HG02885 (cell line): ENCODE results near the gene HOXA3.
A peak's percentile ranks its signal among the peaks of the same experiment; 100 is the strongest.

Experiments used
- ATAC-seq: cut with Tn5 transposase; IDR thresholded peaks from one replicate; pipeline ENCODE4 v1.9.1; 2021; ENCODE audit warnings: mild to moderate bottlenecking; ENCODE audit not compliant: unreplicated experiment, poor library complexity

The HOXA3 gene

DNA sequence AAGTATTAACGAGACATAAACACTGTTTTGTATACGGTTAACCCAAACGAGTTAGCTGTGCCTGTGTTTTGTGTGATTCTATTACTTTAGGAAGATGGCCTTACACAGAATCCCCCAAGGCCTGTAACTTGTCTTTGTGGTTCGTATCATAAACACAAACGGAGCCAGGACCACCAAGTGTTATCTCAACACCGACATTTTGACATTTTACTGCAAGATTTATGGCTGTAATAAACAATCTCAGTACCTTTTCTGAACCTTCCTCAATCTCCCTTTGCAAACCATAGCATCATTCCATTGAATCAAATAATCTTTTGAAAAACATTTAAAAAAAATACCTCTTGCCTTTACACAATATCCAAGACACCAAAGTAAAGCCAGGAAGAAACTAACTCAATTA is 19.4 kb downstream of the HOXA3 start:
- no peak for ATAC-seq

DNA sequence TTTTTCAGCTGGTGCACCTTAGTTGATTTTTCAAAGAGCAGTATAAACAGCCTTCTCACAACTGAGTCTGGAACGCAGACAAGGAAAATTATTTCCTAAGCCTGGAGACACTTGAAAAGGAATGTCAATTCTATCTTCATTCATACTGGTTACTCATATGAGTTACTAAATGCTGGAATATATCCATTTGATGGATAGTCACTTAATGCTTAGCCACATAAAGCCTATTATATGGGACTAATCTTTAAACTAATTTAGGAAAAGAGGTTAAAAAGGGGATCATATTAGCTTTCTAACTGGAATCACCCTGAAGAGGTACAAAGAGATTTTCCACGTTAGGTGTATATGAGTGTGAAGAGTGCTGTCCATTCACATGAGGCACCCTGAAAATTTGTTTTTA is 20.2 kb downstream of the HOXA3 start:
- ATAC-seq = no peak

DNA sequence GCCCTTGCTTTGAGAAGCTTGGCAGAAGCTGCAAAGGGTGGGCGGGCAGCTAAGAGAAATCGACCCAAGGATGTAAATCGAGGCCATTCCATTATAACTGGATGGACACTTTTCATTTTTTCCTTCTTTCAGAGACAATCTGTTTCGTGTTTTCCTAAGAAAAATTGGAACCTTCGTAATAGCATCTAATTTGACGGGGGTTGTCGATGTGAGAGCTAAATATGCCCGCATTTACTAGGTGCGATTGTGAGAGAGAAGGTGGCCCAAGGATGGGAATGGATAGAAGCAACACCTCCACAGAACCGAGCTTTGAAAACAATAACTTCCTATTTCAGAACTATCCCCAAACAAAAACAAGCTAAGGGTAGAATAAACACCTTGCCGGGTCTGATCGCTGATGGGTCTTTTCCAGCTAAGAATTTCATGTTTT is 21.0 kb downstream of the HOXA3 start:
- no peak for ATAC-seq

DNA sequence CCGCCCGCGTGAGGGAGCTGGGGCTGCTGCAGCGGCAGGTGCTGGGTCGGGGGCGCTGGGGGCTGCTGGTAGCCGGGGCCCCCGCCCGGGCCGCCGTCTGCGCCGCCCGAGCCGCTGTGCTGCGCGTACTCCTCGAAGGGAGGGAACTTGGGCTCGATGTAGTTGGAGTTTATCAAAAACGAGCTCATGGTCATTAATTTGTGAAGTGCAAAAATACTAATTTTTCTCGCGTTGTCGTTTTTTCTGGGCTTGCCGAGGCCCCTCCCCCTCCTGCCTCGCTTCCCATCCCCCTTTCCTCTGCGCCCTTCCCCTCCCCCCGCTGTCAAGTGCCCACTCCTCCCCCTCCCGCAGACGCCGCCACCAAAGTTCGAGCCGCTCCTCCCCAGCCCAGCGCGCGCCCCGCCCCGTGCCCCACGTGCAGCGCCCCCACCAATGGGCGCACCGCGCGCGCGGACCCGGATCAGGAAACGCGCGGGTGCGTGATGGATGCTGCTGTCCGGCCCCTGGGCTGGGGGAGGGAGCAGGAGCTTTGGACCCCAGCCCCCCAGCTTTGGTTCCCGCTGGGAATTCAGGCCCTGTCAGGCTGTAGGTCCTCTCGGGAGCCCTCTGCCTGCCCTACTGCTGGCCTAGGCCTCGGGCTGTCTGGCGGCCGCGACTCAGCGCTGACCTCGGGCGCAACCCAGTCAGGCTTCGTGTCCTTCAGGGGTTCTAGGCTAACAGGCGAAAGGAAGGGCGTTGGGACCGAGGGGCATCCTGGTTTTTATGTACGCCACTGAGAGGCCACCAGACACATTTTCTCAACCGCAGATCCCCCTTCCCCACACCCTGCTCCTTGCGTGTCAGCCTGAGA is 21.6 kb downstream of the HOXA3 start, which contains the start of gene HOXA4:
Gene HOXA4, minus strand, starts transcription at position 218 of the 850 bp plus-strand sequence. Its CDS starts 24 bp downstream, at position 194.
- peak; percentile 71 for ATAC-seq

DNA sequence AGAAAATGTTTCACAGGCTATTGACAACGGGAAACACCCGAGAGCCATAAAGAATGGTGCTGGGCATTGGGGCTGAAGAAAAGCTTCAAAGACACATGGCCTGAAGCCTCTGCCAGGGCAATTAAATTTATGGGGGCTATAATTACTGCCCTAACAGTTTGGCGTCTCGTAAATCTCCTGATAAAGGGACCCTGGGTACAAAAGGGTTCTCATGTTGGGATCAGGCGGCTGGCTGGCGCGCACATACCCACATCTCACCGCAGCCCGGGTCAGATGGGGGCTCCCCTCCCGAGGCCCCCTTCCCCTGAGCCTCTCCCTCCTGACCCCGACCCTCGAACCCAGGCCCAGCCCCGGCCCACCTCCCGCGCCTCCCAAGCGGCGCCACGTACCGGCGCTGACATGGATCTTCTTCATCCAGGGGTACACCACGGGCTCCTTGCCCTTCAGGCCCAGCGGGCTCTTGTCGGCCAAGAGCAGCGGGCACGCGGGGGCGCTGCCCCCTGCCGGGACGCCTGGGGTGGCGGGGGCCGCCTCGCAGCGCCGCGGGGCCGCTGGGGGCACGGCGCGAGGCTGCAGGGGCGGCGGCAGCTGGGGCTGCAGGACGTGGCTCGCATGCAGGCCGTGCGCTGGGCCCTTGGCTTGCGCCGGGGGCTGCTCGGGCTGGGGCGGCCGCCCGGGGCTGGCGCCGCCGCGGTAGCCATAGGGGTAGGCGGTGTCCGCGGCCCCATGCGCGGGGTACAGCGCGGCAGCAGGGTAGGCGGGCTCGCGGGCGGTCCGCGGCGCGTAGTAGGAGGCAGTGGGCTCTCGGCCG is 22.4 kb downstream of the HOXA3 start:
- ATAC-seq = peak; percentile 23

DNA sequence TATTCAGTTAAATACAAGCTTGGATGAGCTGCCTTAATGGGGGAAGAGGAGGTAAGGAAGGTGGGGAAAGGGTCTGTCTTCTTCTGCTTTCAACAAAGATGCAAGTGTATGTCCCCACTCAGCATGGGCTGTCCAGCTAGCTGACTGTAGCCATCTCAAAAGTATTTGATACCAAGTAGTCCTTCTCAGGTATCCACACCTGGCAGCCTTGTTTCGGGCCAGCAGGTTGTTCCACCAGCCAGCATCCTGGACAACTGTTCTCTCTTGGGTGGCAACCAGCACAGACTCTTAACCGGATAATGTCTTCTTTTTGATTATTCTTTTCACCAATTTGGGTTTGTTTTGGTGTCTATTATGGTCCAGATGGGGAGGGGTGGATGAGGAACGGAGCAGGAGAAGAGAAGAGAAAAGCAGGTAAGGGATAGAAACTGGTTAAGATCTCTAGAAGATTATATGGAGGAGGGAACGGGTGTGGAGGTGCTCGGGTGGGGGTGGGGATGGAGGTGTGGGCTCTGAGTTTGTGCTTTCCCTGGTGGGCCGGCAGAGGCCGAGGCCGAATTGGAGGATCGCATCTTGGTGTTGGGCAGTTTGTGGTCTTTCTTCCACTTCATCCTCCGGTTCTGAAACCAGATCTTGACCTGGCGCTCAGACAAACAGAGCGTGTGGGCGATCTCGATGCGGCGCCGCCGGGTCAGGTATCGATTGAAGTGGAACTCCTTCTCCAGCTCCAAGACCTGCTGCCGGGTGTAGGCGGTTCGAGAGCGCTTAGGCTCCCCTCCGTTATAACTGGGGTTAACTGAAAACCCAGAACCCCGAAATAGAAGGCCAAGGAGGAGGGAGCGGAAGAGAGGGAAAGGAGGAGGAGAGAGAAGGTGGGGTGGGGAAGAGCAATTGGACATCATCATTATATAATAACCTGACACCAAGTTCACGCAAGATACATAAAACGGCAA is 23.3 kb downstream of the HOXA3 start:
- no peak for ATAC-seq

DNA sequence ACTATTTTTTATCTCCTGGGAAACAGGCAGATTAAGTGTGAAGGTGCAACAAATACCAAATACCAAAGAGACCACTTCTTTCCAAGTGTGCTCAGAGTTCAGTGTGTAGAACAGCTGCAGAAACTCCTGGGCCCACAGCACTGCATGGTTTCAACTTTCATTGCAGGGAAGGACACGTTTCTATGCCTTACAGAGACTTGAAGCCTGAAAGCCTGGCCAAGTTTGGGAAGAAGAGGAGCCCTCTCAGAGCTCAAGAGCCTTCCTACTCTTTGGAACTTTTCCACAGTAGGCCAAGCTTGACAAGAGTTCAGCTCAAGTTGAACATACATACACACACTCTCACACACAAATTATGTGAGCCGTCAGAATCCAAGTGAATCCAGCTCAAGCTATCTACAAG is 24.3 kb downstream of the HOXA3 start:
- ATAC-seq = no peak

DNA sequence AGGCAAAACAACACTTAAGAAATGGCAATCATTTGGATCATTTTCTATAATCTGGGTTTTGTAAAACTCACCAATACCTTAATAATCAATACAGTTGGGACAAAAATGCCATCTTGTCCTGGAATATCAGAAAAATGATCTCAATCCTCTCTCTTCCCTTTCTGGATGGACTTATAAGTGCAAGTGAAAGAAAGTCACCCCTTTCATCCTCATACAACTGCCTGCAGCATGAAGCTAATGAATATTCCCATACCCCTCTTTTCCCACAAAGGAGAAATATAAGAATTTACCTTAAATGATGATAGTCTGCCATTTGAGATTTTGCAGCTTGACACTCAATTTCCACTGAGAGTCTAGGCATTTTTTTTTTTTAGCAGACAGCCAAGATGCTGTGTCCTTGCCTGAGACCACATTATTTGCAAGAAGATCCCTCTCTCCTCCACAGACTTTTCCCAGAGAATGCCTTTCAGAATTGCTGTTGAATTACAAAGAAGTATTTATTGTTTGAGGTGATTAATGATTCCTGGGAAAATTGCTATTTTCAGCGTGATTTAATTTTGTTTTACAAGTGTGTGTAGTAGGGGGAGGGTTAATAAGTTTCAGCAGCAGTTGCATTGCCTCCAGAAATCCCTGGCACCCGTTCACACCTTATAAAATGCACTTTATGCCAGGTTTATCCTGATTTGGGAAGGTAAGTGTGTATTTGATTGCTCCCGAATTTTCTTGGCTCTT is 25.6 kb downstream of the HOXA3 start:
- no peak for ATAC-seq

DNA sequence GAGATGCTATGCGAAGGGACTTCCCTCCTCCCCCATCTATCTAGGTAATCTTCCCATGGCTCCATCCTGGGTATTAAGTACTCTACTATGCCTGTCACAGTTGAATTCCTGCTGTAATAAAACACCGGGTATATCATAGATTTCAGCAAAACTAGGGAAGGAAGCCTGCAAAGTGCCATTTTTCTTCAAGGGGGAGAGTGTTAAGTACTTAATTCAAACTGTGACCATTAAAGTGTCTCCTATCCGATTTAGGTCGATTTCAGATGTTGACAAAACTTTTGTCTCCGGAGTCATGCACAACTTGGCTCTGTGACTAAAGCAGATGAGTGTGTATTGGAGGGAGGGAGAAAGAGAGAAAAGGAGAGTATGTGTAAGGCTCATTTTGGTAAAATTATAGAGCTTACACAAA is 26.4 kb downstream of the HOXA3 start:
- no peak for ATAC-seq

DNA sequence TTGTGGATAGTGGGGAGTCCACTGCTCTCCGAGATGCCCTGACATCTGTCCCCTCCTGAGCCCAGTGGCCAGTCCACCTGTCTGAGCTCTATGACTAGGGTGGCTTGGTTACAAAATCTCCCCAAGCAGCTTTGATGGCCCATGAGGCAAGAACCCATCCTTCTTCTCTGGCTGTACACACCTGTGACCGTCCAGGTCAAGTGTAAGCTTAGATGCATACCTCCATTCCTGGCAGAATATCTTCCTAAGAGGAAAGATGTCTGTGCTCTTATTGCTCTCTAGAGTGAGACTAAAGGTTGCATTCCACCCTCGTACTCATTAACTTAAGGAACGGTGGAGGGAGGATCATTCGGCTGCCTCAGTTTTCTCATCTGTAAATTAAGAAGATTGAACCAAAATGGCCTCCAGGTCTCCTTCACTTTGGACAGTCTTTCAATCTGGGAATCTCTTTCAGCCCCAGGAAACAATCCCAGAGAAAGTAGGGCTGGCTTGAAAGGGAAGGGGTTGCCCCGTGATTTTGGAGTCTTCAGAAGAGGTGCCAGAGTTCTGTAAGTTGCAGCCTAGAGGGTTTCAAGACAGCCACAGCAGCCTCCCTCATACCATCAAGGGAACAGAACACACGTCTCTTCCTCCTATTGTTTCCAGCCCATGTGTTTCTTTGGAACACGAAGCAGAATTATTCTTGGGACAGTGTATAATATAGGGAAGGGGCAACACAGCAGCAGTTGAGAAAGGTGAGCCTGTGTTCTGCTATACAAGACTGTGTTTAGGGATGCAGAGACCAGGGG is 27.3 kb downstream of the HOXA3 start:
- no peak for ATAC-seq

DNA sequence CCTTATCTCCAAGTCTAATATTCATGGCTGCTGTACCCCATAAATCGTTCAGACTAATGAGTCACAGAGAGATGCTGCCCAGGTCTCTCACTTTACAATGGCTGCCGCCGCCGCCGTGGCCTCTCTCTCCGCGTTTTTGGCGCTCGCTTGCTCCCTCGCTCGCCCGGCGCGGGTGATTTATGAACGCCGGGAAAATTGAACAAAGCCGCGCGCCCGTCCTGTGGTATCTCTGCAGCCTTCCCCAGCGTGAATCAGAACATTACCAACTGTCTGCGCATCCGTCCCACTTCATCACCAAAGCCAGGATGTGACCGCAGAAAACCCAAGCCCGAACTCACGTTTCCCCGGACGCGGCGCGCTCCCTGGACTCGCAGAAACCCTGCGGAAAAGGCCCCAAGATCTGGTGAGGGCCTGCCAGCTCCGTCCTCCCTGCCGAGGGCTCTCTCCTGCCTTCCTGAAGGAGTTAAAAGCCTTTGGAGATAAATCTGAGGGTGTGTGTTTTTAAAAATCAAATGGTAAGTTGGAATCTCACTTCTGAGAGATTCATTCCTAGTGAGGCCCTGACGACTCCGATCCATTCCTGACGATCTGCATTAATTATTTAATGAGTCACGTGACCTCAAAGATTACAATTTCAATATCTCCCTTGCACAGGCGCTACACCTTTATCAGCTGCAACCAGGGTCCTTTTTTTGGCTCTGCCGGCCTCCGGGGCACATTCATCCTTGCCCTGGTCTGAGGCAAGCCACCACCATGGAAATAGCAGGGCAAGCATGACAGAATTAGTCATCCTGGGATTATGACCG is 28.1 kb downstream of the HOXA3 start:
- no peak for ATAC-seq

DNA sequence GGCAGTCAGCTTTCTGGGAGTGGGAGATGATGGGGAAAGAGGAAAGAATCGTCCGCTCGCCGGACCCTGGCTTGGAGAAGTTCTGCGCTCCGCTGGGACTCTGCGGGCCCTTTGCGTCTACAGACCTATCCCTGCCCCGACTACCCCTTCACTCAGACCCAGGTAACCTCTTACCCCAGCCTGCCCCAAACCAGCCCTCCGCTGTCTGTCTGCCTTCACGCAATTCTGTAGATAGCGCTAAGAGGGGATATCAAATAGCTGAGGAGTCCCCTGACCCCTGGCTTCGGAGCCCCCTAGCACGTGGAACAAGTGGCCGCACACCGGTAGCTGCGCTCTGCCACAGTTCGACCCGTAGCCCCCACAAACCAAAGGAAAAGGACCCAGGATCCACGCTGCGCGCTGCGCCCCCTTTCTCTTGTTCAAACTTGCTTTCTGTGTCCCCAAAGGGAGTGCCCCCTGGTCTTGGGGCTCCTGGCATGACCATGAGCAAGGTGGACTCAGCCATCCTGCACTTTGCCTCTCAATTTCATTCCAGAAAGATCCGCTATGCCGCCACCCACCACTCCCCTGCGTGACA is 28.8 kb downstream of the HOXA3 start:
- ATAC-seq = no peak

DNA sequence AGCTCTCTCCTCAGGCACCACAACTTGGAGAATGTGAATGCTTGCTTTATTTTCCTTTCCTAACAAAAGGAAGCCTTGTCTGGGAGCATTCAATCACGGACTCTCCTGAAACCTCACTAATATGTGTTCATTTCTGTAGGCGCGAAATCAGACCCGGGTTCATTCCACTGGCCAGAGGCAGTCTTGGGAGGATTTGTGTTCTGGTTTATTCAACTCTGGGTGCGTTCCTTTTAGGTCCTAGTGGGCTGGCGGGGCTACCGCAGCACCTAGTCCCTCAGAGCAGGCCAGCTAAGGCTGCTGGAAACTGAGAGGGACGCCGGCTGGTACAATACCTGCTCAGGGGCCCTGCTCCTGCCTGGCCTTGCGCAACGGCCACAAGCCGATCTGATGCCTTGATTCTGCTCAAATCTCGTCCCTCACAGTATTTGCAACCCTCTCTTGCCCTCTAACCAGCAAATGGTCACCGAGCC is 29.3 kb downstream of the HOXA3 start:
- no peak for ATAC-seq

DNA sequence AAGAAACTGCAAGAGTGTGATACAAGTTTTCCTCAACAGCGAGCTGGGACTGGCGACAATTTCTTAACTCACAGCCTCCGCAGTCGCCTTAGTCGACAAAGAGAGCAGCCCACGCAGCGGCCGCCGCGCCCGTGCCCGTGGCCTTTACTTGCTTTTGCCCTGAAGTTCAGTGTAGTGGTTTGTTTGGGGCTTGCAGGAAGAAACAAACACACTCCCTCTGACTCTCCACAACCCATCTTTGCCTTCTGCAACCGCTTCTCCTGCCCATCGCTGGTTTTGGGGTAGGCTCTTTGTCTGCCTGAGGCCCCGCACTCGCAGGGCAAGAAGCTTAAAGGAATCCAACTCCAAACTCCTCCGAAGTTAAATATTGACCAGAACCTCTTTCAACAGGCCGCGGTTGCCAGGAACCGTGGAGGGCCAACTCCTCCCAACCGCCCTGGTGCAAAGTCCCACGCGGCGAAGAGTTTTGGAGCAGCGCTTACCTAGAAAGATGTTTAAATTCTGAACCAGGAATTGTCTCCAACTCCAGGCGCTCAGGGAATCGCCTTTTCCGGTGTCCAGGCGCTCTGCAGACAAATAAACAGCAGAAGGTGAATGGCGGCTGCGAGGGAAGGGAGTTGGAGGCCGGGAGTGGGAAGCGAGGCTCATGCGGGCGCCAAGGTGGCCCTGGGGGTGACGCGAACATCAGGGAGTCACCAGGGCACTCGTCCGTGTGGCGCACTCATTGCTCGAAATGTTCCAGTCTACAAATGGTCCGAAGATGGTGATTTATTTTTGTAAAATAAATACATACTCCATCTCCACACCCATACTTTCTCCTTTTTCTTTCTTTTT is 30.1 kb downstream of the HOXA3 start:
- ATAC-seq = no peak

DNA sequence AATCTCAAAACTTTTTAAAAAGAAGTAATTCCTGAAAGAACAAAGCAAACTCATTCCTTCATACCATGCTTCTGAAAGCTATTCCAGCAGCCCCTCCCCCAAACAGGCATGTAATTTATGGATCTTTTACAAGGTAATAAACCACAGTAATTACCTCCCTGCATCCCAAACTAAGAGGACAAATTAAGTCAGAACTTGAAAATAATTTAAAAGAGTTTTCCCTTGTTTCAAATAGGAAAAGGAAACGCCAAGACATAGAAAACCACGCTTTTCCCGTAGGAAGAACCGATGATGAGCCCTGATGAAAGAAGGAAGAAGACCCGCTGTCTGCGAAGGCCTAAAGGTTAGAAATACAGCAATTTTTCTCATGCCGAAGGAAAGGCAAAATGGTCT is 30.7 kb downstream of the HOXA3 start:
- ATAC-seq = no peak

DNA sequence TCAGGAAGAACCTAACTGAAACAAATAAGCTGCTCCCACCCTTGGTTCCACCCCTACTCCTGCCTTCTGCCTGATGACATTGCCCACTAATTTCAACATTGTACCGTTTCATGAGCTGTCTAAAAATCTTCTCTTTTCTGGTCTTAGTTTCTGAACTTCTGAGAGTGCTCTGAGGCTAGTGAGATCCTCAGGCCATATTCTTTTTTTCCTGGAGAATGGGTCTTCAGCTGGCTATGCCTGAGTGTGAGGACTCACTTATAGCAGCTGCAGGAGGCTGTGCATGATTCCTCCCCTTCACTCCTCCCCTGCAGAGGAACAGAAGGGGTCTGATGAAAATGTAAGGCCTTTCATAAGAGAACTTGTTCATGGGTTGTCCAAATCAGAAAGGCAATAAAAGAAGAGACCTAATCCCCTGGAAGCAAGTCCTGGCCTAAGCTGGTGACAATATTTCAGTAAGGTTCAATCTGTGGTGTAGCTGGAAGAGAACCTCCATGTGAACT is 32.9 kb downstream of the HOXA3 start:
- no peak for ATAC-seq

DNA sequence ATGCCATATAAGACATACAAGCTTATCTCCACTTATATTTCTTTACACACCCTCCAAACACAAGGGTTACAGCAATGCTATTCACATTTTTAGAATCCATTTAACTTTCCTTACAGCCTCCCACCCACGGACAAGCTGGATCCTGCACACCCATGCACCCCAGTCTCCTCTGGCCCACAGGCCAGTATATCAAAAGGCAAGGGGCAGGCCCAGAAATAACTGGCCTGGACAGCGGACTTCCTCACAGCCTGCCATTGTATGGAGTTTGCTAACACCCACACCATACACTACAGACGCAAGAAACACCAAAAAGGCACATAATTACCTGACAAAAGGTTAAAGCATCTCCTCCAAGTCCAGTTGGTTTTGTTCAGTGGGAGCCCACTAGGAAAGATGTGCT is 33.8 kb downstream of the HOXA3 start:
- no peak for ATAC-seq
